Caki2 (cell line): ENCODE measurements around the gene SEMA5A. TPM values are rescaled to one million over a fixed set of nuclear protein-coding genes. Genes with fewer than 3 reads are reported as not detected.
"Not testable (repeated sequence)": the region's sequence is repeated elsewhere in the genome, so short reads cannot be mapped to it uniquely, and the experiment has no call there.

ENCODE experiments used
- DNase-seq: peaks from one replicate; pipeline ENCODE4 v3.0.0-alpha.2; 2015; ENCODE audit warnings: low read depth
- in situ Hi-C: cut with HindIII; loops from 2 replicates; pipeline ENCODE4 v1.10.0; 2016; ENCODE audit warnings: low sequenced_read_pairs, low pct_unique_long_range_greater_than_20kb, mixed read lengths
- total RNA-seq: library from RNA; depleted of rRNA; stranded (reverse); fragments of >200 nt; shearing (Covaris generic); gene quantifications from 2 replicates; pipeline ENCODE4 v1.2.3, GENCODE V29; 2014; ENCODE audit warnings: low replicate concordance

SEMA5A gene
- total RNA-seq, 1 experiment from 2014 or later = 0.57 TPM

GRCh38 chr5:9362600-9362999 is 183.3 kb downstream of the SEMA5A start:
- DNase-seq = no peak
- in situ Hi-C loops = no loop called here

DNA sequence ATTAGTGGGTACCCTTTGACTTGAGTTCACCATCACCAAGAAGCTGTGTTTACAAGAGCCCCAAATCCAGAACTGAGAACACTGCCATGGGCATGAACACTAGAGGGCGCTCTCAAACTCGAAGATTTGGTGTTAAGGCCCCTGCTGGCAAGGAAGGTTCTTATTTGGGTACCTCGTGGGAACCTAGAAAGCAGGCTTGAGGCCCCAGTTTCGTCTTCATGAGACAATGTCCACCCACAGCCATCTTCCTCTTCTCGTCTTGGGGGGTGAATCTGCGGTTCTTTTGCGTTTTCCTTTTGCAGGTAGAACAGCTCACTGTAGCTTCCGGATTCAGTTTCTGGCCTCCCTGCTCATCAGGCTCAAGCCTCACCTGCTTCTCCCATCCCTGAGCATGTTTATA is 184.0 kb downstream of the SEMA5A start:
- peak; percentile 47 for DNase-seq
- in situ Hi-C loops = no loop called here

- in situ Hi-C loops = no loop called here
- no peak for DNase-seq
Observed at GRCh38 chr5:9358961-9359685, 186.8 kb downstream of the SEMA5A start.

- in situ Hi-C loops = no loop called here
- no peak for DNase-seq
Observed at GRCh38 chr5:9356351-9356825, 189.5 kb downstream of the SEMA5A start.

- no peak for DNase-seq
- in situ Hi-C loops = no loop called here
Observed at GRCh38 chr5:9354336-9355081, 191.4 kb downstream of the SEMA5A start.

DNA sequence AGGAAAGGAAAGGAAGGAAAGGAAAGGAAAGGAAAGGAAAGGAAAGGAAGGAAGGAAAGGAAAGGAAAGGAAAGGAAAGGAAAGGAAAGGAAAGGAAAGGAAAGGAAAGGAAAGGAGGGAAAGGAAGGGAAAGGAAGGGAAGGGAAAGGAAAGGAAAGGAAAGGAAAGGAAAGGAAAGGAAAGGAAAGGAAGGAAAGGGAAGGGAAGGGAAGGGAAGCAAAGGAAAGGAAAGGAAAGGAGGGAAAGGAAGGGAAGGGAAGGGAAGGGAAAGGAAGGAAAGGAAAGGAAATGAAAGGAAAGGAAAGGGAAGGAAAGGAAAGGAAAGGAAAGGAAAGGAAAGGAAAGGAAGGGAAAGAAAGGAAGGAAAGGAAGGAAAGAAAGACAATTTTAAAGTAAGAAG is 192.8 kb downstream of the SEMA5A start:
- DNase-seq, in situ Hi-C loops: not testable (repeated sequence)

GRCh38 chr5:9351546-9351945 is 194.3 kb downstream of the SEMA5A start:
- in situ Hi-C loops = no loop called here
- DNase-seq = no peak

DNA sequence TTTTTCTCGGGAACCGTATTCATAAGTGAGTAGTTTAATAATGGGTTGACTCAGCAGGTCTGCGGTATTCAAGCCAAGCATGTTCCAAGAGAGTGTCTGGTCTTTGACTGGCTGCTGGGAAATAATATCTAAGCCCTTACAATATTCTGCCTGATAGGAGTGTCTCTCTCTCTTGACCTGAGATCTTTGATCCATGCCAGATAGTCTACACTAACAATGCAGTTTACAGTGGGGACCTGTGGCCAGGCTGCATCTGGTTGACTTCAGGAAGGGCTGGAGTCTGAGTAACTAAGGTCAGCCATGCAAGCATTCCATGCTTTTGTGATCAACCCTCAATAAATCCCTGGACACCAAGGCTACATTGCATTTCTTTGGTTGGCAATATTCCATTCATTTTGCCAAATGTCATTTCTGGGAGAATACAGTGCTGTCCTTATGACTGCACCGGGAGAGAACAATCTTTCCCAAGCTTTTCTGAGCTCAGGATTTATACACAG is 195.5 kb downstream of the SEMA5A start:
- no peak for DNase-seq
- in situ Hi-C loops = no loop called here

GRCh38 chr5:9348401-9348996 is 197.4 kb downstream of the SEMA5A start:
- no peak for DNase-seq
- in situ Hi-C loops = no loop called here

GRCh38 chr5:9347541-9348295 is 198.2 kb downstream of the SEMA5A start:
- in situ Hi-C loops = no loop called here
- DNase-seq = no peak

GRCh38 chr5:9347032-9347431 is 198.8 kb downstream of the SEMA5A start:
- DNase-seq = no peak
- in situ Hi-C loops = no loop called here

- in situ Hi-C loops = no loop called here
Observed at GRCh38 chr5:9344751-9345240, 201.1 kb downstream of the SEMA5A start.

GRCh38 chr5:9343146-9343850 is 202.6 kb downstream of the SEMA5A start:
- no peak for DNase-seq

More at GRCh38 chr5:9344751-9345240, 201.1 kb downstream of the SEMA5A start:
- no peak for DNase-seq

GRCh38 chr5:9342161-9342787 is 203.6 kb downstream of the SEMA5A start:
- in situ Hi-C loops = no loop called here
- DNase-seq = no peak

More at GRCh38 chr5:9343146-9343850, 202.6 kb downstream of the SEMA5A start:
- in situ Hi-C loops = no loop called here

GRCh38 chr5:9340085-9340484 is 205.8 kb downstream of the SEMA5A start:
- in situ Hi-C loops = no loop called here
- DNase-seq = no peak

- no peak for DNase-seq
- in situ Hi-C loops = no loop called here
Observed at GRCh38 chr5:9339206-9339818, 206.6 kb downstream of the SEMA5A start.

GRCh38 chr5:9338796-9339195 is 207.1 kb downstream of the SEMA5A start:
- in situ Hi-C loops = no loop called here
- DNase-seq = no peak
